GM18508 (cell line): ENCODE measurements around the gene PRKAG2.
"Not testable (repeated sequence)": the region's sequence is repeated elsewhere in the genome, so short reads cannot be mapped to it uniquely, and the experiment has no call there.

Experiments
- ATAC-seq: cut with Tn5 transposase; IDR thresholded peaks from one replicate; pipeline ENCODE4 v1.9.1; 2021; ENCODE audit warnings: moderate number of reproducible peaks; ENCODE audit not compliant: insufficient read depth, unreplicated experiment

PRKAG2 gene

GRCh38 chr7:151556592-151556991, 320.3 kb downstream of the PRKAG2 start:
- ATAC-seq, result no peak

- ATAC-seq, result no peak
Measured at GRCh38 chr7:151553356-151553755, 323.6 kb downstream of the PRKAG2 start.

- ATAC-seq, result no peak
Measured at GRCh38 chr7:151552352-151553028, 324.4 kb downstream of the PRKAG2 start.

- no peak for ATAC-seq
Measured at GRCh38 chr7:151551820-151552219, 325.1 kb downstream of the PRKAG2 start.

- no peak for ATAC-seq
Measured at GRCh38 chr7:151550656-151551286, 326.1 kb downstream of the PRKAG2 start.

- no peak for ATAC-seq
Measured at GRCh38 chr7:151549644-151550043, 327.3 kb downstream of the PRKAG2 start.

- no peak for ATAC-seq
Measured at GRCh38 chr7:151549083-151549482, 327.8 kb downstream of the PRKAG2 start.

- no peak for ATAC-seq
Measured at GRCh38 chr7:151544183-151544582, 332.7 kb downstream of the PRKAG2 start.

- ATAC-seq, result no peak
Measured at GRCh38 chr7:151542606-151543130, 334.2 kb downstream of the PRKAG2 start.

GRCh38 chr7:151541709-151542499, 335.0 kb downstream of the PRKAG2 start:
- ATAC-seq, result no peak

GRCh38 chr7:151540146-151540545, 336.8 kb downstream of the PRKAG2 start:
- ATAC-seq, result no peak

GRCh38 chr7:151539088-151539671, 337.7 kb downstream of the PRKAG2 start:
- ATAC-seq, result peak; percentile 62

GRCh38 chr7:151537818-151538561, 338.9 kb downstream of the PRKAG2 start:
- ATAC-seq, result no peak

GRCh38 chr7:151536178-151536577, 340.7 kb downstream of the PRKAG2 start:
- ATAC-seq, result not testable (repeated sequence)

GRCh38 chr7:151529842-151530241, 347.1 kb downstream of the PRKAG2 start:
- ATAC-seq, result no peak

- no peak for ATAC-seq
Measured at GRCh38 chr7:151524845-151525244, 352.1 kb downstream of the PRKAG2 start.

GRCh38 chr7:151524331-151524730, 352.6 kb downstream of the PRKAG2 start:
- no peak for ATAC-seq

- ATAC-seq, result peak; percentile 1
Measured at GRCh38 chr7:151520419-151521261, 356.3 kb downstream of the PRKAG2 start.

GRCh38 chr7:151519765-151520418, 357.0 kb downstream of the PRKAG2 start, which contains the start of gene RHEB:
RHEB (minus strand) TSS chr7:151519895; CDS start chr7:151519511, 384 bp downstream.
- peak; percentile 63 for ATAC-seq
